IPS-18c (cell line): ENCODE data around the gene MACF1.

Experiments used
- H3K4me3 ChIP-seq: 2 replicates; pipeline ENCODE4 v1.7.0; 2013; ENCODE audit warnings: low read depth, mild to moderate bottlenecking, low read length, moderate library complexity; ENCODE audit not compliant: insufficient read depth
- H3K9me3 ChIP-seq: one replicate; pipeline ENCODE4 v1.6.1; 2013; ENCODE audit warnings: mild to moderate bottlenecking, low read length, moderate library complexity; ENCODE audit not compliant: control insufficient read depth, insufficient read depth

The MACF1 gene

DNA sequence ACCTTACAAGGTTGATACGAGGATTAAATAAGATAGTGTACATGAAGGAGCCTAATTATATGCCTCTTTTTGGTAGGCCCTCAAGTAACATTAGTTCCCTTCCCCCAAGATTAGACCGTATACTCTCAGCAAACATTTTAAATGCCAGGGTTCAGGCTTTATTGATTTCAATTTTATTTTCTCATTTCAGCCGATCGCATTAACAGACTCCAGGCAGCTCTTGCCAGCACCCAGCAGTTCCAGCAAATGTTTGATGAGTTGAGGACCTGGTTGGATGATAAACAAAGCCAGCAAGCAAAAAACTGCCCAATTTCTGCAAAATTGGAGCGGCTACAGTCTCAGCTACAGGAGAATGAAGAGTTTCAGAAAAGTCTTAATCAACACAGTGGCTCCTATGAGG lies 182.5 kb downstream of the MACF1 start:
- H3K4me3 ChIP-seq = no peak overlapping the region
- H3K9me3 ChIP-seq = no peaks in the 10 kb centered on the region

- H3K4me3 ChIP-seq = no peak overlapping the region
- H3K9me3 ChIP-seq = no peaks in the 10 kb centered on the region
Measured at GRCh38 chr1:39387452-39387851, 183.0 kb downstream of the MACF1 start.

- Histone ChIP-seq H3K9me3 (no peaks in the 10 kb centered on the region), H3K4me3 (no peak overlapping the region; the same call in 1 of the 2 replicates)
Measured at GRCh38 chr1:39391691-39392679, 187.5 kb downstream of the MACF1 start.

GRCh38 chr1:39392851-39393573 lies 188.5 kb downstream of the MACF1 start:
- no peak overlapping the region; the same call in 1 of the 2 replicates for H3K4me3 ChIP-seq

GRCh38 chr1:39393645-39394044 lies 189.2 kb downstream of the MACF1 start:
- Histone ChIP-seq H3K9me3 (no peaks in the 10 kb centered on the region), H3K4me3 (no peak overlapping the region)

More at GRCh38 chr1:39392851-39393573, 188.5 kb downstream of the MACF1 start:
- no peaks in the 10 kb centered on the region for H3K9me3 ChIP-seq

GRCh38 chr1:39394059-39394458 lies 189.6 kb downstream of the MACF1 start:
- H3K9me3 ChIP-seq = no peaks in the 10 kb centered on the region
- H3K4me3 ChIP-seq = no peak overlapping the region

DNA sequence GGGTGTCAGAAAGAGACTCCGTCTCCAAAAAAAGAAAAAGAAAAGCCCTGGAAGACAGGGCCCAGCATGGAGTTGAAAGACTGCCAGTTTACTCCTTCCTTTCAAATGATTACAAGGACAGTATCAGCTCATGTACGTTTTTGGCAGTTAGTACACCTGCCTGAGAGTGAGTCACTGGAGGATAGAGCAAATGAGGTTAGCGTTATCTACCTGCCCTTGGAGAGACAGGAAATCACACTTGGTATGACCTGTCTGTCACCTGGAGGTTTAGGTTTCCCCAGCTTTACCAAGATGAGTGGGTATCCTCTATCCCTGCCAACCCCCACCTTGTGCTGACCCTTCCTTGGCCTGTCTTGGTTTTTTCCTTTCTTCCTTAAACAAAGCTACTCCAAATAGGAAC lies 190.1 kb downstream of the MACF1 start:
- no peak overlapping the region for H3K4me3 ChIP-seq
- no peaks in the 10 kb centered on the region for H3K9me3 ChIP-seq

GRCh38 chr1:39395357-39395831 lies 190.9 kb downstream of the MACF1 start:
- Histone ChIP-seq H3K9me3 (no peaks in the 10 kb centered on the region), H3K4me3 (no peak overlapping the region)

- no peaks in the 10 kb centered on the region for H3K9me3 ChIP-seq
- H3K4me3 ChIP-seq = no peak overlapping the region
Measured at GRCh38 chr1:39396671-39397070, 192.2 kb downstream of the MACF1 start.

DNA sequence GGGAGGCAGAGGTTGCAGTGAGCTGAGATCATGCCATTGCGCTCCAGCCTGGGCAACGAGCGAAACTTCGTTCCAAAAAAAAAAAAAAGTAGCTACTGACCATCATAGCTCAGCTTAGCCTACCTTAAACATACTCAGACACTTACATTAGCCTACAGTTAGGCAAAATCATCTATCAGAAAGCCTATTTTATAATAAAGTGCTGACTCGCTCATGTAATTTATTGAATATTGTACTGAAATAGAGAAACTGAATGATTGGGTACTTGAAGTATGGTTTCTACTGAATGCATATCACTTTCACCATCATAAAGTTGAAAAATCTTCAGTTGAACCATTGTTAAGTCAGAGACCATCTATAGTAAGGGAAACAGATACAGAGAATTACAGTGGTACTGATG lies 193.0 kb downstream of the MACF1 start:
- Histone ChIP-seq H3K4me3 (no peak overlapping the region), H3K9me3 (no peaks in the 10 kb centered on the region)

- no peaks in the 10 kb centered on the region for H3K9me3 ChIP-seq
- no peak overlapping the region for H3K4me3 ChIP-seq
Measured at GRCh38 chr1:39398278-39399021, 194.0 kb downstream of the MACF1 start.

DNA sequence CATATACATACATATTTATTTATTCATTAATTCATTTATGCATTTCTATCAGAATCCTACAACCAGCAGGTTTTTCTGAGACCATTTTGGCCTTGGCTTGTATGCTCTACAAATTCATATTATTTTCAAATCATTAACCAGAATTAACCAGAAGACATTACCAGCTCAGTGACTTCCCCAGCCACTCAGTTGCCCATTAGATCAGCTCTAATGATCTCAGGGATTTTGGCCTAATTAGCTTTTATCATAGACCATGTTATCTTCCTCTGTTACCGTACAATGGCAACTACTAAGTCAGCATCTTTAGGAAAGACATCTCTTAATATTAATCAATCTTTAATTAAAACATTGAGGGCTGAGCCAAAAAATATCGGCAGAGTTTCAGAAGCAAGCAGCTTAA lies 196.6 kb downstream of the MACF1 start:
- H3K9me3 ChIP-seq = no peaks in the 10 kb centered on the region
- H3K4me3 ChIP-seq = no peak overlapping the region

GRCh38 chr1:39404876-39405275 lies 200.4 kb downstream of the MACF1 start:
- H3K9me3 ChIP-seq = no peaks in the 10 kb centered on the region

DNA sequence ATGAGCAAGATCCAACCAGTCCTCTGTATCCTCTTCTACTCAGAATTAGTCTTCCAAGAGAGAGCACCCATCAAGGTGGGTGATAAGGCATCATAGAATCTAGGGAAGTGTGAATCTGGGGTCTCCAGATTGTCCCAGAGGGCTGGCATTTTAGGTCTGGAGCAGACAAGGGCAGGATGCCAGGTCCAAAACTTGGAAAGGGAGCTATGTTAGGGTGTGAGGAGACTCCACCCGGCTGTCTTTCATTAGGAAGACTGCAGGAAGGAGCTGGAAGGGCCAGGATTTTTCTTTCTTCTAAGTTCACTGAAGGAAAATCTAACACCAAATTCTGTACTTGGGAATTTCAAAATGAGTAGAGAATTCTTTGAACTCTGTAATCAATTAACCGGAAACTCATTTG lies 200.9 kb downstream of the MACF1 start:
- no peak overlapping the region for H3K4me3 ChIP-seq
- no peaks in the 10 kb centered on the region for H3K9me3 ChIP-seq

More at GRCh38 chr1:39404876-39405275, 200.4 kb downstream of the MACF1 start:
- no peak overlapping the region for H3K4me3 ChIP-seq

DNA sequence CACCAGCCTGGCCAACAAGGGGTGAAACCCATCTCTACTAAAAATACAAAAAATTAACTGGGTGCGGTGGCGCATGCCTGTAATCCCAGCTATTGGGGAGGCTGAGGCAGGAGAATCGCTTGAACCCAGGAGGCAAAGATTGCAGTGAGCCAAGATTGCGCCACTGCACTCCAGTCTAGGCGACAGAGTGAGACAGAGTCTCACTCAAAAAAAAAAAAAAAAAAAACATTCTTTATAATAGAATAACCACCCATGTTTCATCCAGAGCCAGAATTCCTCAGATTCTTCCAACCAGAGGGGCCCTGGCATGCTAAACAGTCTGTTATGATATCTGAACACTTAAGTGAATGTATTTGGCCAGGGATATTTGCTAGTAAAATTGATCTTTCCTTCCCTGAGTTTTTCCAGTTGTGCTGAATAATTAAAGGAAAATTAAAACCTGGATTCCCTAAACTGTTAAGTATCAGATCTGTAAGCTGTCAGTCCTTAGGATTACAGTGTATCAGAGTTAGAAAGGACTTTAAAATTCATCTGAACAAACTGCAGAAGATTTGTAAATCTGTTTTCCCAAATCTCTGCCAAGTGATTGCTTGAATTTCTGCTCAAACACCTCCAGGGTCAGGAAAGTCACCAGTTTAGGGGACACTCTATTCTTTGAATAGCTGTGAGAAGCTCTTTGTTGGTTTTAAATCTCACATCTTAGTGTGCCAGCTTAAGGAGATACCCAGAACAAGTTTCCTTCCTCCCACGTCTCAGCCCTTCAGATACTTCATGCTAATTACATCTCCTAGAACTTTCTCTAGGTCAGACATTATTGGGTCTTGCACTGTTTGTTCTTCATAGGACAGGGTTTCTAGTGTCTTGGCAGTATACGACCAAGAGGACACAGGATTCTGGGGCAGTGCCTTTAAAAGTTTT lies 202.3 kb downstream of the MACF1 start:
- no peak overlapping the region for H3K4me3 ChIP-seq

DNA sequence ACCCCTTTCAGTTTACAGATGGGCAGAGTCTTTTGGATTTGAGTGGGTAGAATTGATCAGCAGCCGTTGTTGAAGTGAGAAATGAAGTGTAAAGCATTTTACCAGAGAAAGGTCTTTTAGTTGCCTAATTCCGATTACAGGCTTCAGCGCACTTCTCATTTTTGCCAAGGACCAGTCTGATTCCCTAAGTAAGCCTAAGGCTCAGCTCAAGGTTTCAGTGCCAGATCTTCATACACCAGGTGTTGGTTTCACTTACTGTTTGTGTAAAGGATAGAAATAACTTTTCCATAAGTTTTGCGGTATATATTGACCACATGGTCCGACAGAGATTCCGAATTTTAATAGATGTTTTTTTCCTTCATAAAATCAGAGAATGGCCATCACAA lies 203.0 kb downstream of the MACF1 start:
- H3K4me3 ChIP-seq = peak overlapping the region; percentile 75; the same call in 1 of the 2 replicates
- no peaks in the 10 kb centered on the region for H3K9me3 ChIP-seq

More for the DNA sequence above, 202.3 kb downstream of the MACF1 start:
- no peaks in the 10 kb centered on the region for H3K9me3 ChIP-seq
